ENCODE data around the gene CCBE1.
"Not testable (repeated sequence)": the region's sequence is repeated elsewhere in the genome, so short reads cannot be mapped to it uniquely, and the experiment has no call there.

The CCBE1 gene

DNA sequence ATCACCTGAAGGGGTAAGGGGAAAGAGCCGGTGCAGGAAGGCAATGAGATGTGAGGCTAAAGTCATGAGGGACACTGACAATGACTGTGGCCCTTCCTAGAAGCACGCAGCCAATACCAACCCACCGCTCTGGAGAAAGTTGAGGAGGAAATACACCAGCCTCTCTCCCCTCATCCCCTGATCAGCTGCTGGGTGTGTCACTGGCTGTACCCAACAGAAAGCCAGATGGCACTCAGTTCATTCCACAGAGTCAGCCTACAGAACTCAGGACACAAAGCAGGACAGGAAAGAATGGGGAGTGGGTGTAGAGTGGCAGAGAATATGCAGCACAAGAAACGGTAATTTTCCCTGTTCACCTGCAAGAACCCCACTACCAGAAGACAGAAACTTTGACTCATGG lies 29.7 kb downstream of the CCBE1 start:
- TF ChIP-seq L3MBTL2 (conservative IDR thresholded peaks at IDR 0.05), result no peak
- no peak for TF ChIP-seq ELF4 (IDR thresholded peaks at IDR 0.05)
- TF ChIP-seq ARNT (IDR thresholded peaks at IDR 0.05), result no peak
- TF ChIP-seq, protein P1, sequence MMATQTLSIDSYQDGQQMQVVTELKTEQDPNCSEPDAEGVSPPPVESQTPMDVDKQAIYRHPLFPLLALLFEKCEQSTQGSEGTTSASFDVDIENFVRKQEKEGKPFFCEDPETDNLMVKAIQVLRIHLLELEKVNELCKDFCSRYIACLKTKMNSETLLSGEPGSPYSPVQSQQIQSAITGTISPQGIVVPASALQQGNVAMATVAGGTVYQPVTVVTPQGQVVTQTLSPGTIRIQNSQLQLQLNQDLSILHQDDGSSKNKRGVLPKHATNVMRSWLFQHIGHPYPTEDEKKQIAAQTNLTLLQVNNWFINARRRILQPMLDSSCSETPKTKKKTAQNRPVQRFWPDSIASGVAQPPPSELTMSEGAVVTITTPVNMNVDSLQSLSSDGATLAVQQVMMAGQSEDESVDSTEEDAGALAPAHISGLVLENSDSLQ (IDR thresholded peaks at IDR 0.05), result no peak
- no peak for TF ChIP-seq CTBP1 (IDR thresholded peaks at IDR 0.05; ENCODE audit: borderline replicate concordance)
- TF ChIP-seq TARDBP (IDR thresholded peaks at IDR 0.05), result no peak
- no peak for TF ChIP-seq FOXA1 (IDR thresholded peaks at IDR 0.05)
- TF ChIP-seq FOXM1 (IDR thresholded peaks at IDR 0.05; ENCODE audit: borderline replicate concordance), result no peak
- TF ChIP-seq SUZ12 (IDR thresholded peaks at IDR 0.05), result no peak
- CTCF ChIA-PET, result no interaction called here
- DNase-seq (ENCODE audit: extremely low spot score), result no peak
- POLR2A ChIA-PET, result no interaction called here

DNA sequence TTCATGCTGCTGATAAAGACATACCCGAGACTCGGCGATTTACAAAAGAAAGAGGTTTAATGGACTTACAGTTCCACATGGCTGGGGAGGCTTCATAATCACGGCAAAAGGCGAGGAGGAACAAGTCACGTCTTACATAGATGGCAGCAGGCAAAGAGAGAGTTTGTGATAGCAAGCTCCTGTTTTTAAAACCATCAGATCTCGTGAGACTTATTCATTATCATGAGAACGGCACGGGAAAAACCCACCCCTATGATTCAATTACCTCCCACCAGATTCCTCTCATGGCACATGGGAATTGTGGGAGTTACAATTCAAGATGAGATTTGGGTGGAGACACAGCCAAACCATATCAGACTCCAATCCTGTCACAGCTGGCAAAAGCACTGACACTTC lies 31.2 kb downstream of the CCBE1 start:
- POLR2A ChIA-PET; DNase-seq (ENCODE audit: extremely low spot score); CTCF ChIA-PET: not testable (repeated sequence)

DNA sequence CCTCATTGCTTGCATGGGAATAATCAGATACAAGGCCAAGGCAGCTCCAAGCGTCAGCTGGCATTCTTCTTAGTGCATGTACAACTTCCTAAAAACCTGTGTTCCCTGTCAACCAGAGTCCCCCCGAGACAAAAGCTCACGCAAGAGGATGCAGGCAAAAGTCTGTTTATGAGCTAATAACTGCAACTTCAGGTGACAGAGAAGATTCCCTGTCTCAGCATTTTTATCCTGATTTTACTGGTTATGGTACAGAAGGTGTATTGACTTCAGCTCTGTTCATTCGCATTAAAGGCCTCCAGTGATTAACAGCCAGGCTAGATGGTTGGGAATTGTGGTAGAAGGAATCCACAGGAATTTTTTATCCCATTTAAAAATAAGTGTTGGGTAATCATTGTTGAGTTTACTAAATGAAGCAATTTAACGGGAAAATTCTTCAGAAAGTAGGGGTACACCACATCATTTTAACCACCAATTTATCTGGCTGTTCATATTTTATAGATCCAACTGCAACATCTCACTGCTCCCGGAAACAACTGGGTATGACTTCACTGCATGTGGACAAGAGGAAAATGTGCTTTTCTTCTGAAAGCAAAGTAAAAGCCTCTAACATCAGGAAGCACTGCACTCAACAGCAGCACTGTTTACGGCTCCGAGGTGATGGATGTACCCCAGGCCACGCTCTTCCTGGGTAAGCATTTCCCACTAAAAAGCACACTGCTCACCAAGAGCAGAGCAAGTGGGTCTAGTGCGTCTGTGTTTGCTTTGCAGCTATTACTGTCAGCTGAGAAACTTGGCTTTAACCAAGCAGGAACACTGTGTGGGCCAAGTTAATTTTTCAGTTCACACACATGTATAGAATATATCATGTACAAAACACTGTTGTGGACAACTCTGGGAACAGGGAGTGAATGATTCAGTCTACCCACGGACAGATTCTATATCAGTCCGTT lies 31.9 kb downstream of the CCBE1 start:
- POLR2A ChIA-PET, result no interaction called here
- TF ChIP-seq SUZ12 (IDR thresholded peaks at IDR 0.05), result no peak
- DNase-seq (ENCODE audit: extremely low spot score), result no peak
- CTCF ChIA-PET, result interaction anchor here (0.9 kb wide), 2 partner anchors 16 to 34 kb away, joined by 3 to 5 read pairs; no protein-coding TSS in a partner anchor

DNA sequence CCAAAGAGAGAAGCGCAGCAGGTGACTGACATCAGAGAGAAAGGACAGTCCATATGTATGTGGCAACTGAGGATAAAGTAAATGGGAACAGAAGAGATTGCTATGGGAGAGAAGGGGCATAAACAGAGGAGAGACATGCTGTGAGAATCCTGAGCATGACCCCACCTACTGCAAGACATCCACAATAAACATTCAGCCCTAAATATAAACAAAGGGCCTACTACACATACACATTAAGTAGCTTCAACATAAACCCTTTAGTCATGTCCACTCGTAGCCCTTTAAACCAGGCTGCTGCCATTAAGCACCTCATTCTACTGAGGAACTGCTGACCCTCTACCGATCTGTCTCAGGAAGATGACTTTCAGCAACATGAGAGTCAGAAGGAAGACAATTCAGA lies 32.9 kb downstream of the CCBE1 start:
- TF ChIP-seq NFRKB (IDR thresholded peaks at IDR 0.05) (no peak), L3MBTL2 (conservative IDR thresholded peaks at IDR 0.05) (no peak), SP1 (IDR thresholded peaks at IDR 0.05) (no peak)
- DNase-seq (ENCODE audit: extremely low spot score), result no peak
- ChIA-PET POLR2A (no interaction called here), CTCF (interaction anchor here (0.9 kb wide), 1 partner anchor 15 kb away, joined by 3 read pairs; no protein-coding TSS in a partner anchor)

DNA sequence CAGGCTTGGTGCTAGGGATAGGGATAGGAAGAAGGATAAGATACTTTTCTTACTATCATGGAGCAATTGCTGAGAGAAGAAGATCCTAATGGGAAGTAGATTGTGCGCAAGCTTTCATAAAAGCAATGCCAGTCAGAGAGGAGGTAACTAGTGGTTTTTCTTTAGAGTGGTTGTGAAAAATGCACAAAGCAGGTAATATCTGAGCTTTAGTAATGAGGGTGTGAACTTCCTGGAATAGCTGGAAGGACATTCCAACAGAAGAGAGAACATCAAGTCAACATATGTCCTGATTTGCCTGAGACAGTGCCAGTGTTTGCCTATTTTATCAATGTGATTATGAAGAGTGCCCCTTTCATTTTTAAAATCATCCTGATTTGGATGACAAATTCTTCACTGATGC lies 34.1 kb downstream of the CCBE1 start:
- CTCF ChIA-PET, result interaction anchor here (1.2 kb wide), 1 partner anchor 10 kb away, joined by 3 read pairs; no protein-coding TSS in a partner anchor
- no peak for DNase-seq (ENCODE audit: extremely low spot score)
- POLR2A ChIA-PET, result interaction anchor here (0.9 kb wide), 1 partner anchor 1373 kb away, joined by 3 read pairs; no protein-coding TSS in a partner anchor
- TF ChIP-seq SUZ12 (IDR thresholded peaks at IDR 0.05), result no peak
- no peak for TF ChIP-seq ELF4 (IDR thresholded peaks at IDR 0.05)
- no peak for TF ChIP-seq BHLHE40 (IDR thresholded peaks at IDR 0.05; ENCODE audit: borderline replicate concordance)
- no peak for TF ChIP-seq NFRKB (IDR thresholded peaks at IDR 0.05)
- no peak for TF ChIP-seq ZNF384 (IDR thresholded peaks at IDR 0.05)
- TF ChIP-seq HDGF (IDR thresholded peaks at IDR 0.05; ENCODE audit: borderline replicate concordance), result no peak
- TF ChIP-seq SP1 (IDR thresholded peaks at IDR 0.05), result no peak
- TF ChIP-seq FOXM1 (IDR thresholded peaks at IDR 0.05; ENCODE audit: borderline replicate concordance), result no peak
- no peak for TF ChIP-seq LEF1 (IDR thresholded peaks at IDR 0.05; ENCODE audit: borderline replicate concordance)
- TF ChIP-seq FOXA1 (IDR thresholded peaks at IDR 0.05), result no peak
- no peak for TF ChIP-seq ARNT (IDR thresholded peaks at IDR 0.05)

DNA sequence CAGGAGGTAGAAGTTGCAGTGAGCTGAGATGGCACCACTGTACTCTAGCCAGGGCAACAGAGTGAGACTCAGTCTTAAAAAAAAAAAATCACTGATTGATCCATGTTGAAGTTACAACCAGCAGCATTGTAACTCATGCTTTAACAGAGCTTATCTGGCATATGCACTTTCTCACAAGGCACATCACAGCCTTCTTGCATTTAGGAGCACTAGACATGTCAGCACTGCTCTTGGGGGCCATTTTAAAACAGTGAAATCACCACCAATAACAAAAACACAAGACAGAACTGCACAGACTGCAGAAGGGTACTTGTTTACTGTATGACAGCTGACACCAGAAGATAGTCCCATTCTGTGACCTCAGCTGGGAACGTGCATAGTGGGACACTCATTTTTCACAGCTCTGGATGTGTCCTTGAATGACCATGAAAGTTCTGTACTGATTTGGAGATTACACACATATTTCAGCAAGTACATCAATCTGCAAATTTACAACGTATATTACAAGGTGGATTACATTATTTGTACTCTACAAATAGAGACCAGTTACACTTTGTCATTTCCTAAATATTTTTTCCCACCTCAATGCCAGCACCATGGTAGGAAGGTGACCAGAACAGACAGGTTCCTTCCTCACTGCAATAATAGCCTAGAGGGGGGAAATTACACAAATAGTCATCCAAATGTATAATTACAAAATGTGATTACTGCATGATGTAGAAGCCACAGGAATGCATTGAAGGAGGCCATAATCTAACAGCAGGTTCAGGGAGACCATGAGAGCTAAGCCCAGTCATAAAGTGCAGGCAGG lies 35.1 kb downstream of the CCBE1 start:
- CTCF ChIA-PET, result interaction anchor here (1.2 kb wide), 1 partner anchor 11 kb away, joined by 3 read pairs; no protein-coding TSS in a partner anchor
- TF ChIP-seq ELF4 (IDR thresholded peaks at IDR 0.05), result no peak
- no peak for TF ChIP-seq L3MBTL2 (conservative IDR thresholded peaks at IDR 0.05)
- no peak for TF ChIP-seq FOXK2 (IDR thresholded peaks at IDR 0.05)
- TF ChIP-seq, protein P1 (IDR thresholded peaks at IDR 0.05), result no peak
- TF ChIP-seq ZNF384 (IDR thresholded peaks at IDR 0.05), result no peak
- TF ChIP-seq FOXA1 (IDR thresholded peaks at IDR 0.05), result no peak
- no peak for TF ChIP-seq LEF1 (IDR thresholded peaks at IDR 0.05; ENCODE audit: borderline replicate concordance)
- no peak for TF ChIP-seq SUZ12 (IDR thresholded peaks at IDR 0.05)
- TF ChIP-seq ARNT (IDR thresholded peaks at IDR 0.05), result no peak
- no peak for TF ChIP-seq TARDBP (IDR thresholded peaks at IDR 0.05)
- no peak for TF ChIP-seq BHLHE40 (IDR thresholded peaks at IDR 0.05; ENCODE audit: borderline replicate concordance)
- TF ChIP-seq SP1 (IDR thresholded peaks at IDR 0.05), result no peak
- DNase-seq (ENCODE audit: extremely low spot score), result no peak
- POLR2A ChIA-PET, result interaction anchor here (0.9 kb wide), 1 partner anchor 1372 kb away, joined by 3 read pairs; no protein-coding TSS in a partner anchor

Data from HEK293T (cell line).